ENCODE data around the gene ADAT3. TPM values are rescaled to one million over a fixed set of nuclear protein-coding genes. Genes with fewer than 3 reads are reported as not detected.
"Not testable (repeated sequence)": the region's sequence is repeated elsewhere in the genome, so short reads cannot be mapped to it uniquely, and the experiment has no call there.

ADAT3 gene
- total RNA-seq, 2 donors from 2014 or later = 2.3 to 3.0 TPM

DNA sequence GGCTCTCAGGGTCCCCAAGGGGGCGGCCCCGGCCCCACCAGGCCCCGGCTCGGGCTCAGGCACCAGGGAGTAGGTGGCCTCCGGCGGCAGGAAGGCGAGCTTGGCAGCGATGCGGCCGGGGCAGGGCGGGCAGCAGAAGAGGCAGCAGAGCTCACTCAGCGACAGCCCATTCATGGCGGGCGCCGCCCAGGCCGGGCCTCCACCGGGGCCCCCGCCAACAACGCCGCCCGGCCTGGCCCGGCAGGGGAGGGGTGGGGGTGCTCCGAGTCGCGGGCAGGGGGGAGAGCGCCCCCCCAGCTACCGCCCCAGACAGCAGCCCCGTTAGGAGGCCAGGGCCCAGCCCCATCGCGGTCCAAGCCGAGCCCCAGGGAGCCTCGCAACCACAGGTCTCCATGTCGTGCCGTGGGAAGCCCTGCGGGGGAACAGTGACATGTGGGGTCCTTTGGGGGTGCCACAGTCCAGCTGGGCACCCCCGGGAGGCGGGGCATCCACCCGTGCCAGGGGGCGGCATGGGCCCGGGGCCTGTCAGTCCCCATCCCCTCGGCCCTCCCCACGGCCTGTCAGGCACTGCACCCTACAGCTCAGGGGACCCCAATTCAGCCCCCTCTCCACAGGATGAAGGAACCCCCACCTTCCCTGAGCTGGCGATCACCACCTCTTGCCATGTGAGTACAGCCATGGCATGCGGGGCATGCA, 23.7 kb upstream of the ADAT3 start:
- ATAC-seq; DNase-seq; intact Hi-C loops (cut with DNase I): not testable (repeated sequence)

DNA sequence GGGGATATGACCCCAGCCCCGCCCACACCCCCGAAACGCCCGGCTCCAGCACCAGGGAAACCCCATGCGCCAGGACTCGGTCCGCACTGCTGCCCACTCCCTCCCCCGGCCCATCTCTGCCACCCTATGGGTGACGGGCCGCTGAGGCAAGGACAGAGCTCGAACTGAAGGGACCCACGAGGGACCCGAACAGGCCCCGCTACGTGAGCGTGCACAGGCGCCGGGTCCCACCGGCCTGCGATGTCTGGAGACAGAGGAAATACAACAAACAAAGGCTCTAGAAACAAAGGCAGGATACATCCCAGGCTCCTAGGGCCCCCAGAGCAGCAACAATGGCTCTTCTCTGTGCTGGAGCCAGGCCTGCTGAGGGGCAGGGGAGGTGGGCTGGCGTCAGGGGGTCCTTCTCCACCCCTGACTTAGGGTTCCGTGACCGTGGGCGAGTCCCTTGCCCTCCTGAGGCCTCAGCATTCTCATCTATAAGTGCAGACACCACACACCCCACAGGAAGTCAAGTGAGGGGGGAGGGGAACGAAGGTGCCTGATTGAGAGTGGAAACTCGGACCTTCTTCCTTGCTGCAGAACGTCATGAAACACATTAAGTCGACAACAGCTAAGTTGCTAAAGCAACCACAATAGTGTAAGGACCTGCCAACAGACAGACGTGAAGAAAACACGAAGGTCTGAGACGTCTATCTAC, 23.0 kb upstream of the ADAT3 start:
- intact Hi-C loops (cut with DNase I) = no loop called here
- ATAC-seq (no peak), DNase-seq (no peak)

DNA sequence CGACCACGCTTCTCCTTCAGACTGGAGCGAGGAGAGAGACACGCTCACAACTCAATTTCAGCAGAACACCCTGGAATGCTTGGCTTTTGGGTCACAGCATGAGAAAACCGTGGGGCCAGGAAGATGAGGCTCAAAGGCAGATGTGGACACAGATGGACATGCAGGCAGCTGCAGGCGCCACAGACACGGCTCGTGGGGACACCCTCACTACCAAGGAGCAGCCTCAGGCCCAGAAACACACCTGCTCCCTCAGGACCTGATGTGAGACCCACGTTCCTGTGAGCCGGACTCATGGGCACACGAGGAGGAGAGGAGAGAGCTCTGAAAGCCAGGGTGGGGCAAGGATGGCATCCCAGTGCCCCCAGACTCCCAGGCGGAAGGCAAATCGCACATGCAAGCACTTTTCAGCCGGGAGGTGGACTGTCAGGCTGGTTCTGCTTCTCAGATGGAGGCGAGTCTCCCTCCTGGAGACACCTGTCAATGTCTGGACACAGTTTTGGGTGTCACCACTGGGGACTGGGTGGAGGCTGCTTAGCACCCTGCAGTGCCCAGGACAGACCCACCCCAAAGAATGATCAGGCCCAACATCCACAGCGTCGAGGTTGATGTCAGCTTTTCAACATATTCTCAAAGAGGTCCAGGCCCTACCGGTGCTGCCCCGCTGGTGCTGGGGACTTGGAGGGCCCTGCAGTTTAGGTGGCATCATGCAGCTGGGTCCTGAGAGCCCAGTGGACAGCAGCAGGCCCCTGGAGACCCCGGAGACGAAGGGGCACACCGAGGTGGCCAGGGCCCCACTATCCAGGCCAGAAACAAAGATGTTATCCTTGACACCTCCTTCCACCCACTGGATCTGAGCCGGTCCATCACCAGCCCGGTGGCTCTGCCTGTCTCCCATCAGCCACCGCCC, 22.2 kb upstream of the ADAT3 start:
- DNase-seq = no peak
- ATAC-seq = no peak
- intact Hi-C loops (cut with DNase I) = no loop called here

DNA sequence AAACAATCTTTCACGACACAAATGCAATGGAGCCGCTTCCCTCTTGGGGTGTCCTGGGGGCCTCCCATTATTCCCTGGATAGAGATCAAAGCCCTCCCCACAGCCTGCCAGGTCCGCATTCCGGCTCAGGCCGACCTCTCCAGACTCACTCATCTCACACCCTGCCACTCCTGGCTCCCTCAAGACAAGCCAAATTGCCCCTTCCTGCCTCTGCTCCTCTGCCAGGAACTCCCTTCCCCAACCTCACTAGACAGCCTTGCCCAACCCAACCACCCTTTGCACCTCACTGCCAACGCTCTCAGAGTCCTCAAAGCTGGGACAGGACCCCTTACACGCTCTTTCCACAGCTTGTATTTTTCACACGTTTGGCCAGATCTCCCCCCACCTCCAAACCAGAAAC, 21.4 kb upstream of the ADAT3 start:
- no peak for ATAC-seq
- DNase-seq = no peak
- intact Hi-C loops (cut with DNase I) = no loop called here

DNA sequence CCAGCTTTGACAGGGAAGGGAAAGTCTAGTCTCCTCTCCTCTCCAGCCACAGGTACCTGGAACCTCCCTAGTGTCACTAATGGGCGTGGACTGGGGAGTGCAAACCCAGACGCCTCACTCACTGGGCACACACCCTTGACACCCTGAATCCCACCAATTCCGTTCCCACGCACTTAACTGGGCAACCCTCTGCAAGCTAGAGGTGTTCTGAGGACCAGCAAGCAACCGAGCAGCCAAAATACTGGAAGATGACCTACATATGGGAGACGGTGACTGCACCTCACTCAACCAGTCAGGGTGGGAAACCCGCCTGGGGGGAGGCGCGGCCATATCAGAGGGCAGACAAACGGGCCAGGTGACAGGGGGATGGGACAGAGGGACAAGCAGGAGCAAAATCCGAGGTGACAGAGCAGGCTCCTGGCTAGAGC, 20.9 kb upstream of the ADAT3 start:
- ATAC-seq = no peak

DNA sequence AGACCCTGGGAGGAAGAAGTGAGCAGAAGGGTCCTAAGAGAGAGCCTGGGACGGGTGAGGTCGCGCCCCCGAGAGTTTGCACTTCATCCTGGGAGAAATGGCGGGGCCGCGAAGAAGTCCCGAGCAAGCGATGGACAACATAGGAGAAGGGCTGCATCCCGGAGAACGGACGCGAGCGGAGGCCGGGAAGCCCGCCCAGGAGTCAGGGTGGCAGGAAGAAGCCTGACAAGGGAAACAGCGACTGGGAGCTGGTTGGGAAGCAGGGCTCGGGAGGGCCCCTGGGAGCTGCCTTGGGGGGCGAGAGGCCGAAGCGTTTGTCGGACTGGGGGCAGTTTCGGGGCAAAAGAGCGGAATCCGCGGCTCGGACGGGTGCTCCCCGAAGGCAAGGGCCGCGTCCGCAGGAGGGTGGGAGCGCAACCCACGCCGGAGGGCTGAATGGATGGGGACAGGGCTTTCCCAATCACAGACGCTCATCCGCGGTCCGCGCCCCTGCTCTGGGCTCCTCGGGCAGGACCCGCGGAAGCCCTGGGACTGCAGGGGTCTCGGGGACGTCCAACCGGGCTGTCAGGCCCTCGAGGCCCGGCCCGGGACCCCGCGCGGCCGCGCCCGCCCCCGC, 20.4 kb upstream of the ADAT3 start:
- DNase-seq = no peak
- intact Hi-C loops (cut with DNase I) = no loop called here
- ATAC-seq = peak in 1 of 2 donors; percentile 6

More for the DNA sequence above, 20.9 kb upstream of the ADAT3 start:
- intact Hi-C loops (cut with DNase I) = no loop called here
- DNase-seq = no peak

DNA sequence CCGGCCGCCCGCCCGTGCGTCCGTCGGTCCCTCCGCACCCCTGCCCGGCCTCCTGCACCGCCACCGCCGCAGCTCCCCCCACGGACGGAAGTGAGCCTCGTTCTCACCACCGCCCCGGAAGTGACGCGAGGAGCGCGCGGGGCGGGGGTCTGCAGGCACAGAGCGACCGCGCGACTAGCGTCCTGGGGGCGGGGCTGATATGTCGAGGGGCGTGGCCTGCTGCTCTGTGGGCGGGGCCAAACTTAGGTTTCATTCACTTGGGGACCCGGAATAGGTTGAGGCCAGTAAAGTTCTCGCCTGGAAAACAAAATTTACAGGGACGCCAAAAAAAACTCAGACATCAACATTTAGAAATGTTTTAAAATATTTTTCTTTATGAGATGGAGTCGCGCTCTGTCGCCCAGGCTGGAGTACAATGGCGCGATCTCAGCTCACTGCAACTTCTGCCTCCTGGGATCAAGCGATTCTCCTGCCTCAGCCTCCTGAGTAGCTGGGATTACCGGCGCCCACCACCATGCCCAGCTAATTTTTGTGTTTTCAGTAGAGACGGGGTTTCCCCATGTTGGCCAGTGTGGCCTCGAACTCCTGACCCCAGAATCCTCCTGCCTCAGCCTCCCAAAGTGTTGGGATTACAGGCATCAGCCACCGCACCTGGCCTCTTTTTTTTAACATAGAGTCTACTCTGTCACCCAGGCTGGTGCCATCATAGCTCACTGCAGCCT, 19.6 kb upstream of the ADAT3 start, which contains the start of gene ABHD17A:
ABHD17A (minus strand) TSS at position 99 of the 722 bp plus-strand sequence. CDS start 3,930 bp downstream, outside the sequence.
- DNase-seq (peak; percentile 95), ATAC-seq (peak; percentile 95 to 97)
- intact Hi-C loops (cut with DNase I) = not testable (repeated sequence)

DNA sequence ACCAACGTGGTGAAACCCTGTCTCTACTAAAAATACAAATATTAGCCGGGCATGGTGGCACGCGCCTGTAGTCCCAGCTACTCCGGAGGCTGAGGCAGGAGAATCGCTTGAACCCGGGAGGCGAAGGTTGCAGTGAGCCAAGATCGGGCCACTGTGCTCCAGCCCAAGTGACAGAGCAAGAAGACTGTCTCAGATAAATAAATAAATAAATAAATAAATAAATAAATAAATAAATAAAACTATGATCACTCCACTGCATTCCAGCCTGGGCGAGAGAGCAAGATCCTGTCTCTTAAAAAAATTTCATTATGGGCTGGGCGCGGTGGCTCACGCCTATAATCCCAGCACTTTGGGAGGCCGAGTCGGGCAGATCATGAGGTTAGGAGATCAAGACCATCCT, 18.8 kb upstream of the ADAT3 start:
- ATAC-seq; DNase-seq; intact Hi-C loops (cut with DNase I): not testable (repeated sequence)

DNA sequence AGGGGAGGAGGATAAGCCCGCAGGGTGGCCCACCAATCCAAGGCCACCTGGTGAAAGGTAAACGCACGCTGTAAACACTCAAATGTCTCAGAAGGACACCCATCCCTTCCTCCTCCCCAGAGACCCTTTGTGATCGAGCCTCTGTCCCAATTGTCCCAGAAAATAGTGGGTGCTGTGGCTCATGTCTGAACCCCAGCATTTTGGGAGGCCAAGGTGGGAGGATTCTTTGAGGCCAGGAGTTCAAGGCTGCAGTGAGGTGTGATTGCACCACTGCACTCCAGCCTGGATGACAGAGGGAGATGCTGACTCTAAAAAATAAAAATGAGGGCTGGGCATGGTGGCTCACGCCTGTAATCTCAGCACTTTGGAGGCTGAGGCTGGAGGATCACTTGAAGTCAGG, 16.8 kb upstream of the ADAT3 start:
- intact Hi-C loops (cut with DNase I) = no loop called here
- DNase-seq = no peak
- no peak for ATAC-seq

DNA sequence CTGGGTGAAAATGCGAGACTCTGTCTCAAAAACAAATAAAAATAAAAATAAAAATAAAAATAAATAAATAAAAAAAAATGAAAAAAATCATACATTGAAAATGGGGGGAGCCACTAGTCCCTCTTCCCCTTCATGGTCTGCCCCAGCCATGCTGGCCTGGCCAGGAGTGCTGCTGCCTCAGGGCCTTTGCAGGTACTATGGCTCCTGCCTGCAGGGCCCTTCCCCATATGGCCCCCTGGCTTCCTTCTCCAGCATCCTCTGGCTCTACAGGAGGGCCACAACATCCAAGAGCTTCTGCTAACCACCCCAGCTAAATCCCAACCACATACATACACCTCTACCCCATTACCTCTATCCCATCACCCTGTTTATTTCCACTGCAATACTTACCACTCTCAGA, 15.3 kb upstream of the ADAT3 start:
- ATAC-seq = no peak
- intact Hi-C loops (cut with DNase I) = no loop called here
- DNase-seq = no peak

DNA sequence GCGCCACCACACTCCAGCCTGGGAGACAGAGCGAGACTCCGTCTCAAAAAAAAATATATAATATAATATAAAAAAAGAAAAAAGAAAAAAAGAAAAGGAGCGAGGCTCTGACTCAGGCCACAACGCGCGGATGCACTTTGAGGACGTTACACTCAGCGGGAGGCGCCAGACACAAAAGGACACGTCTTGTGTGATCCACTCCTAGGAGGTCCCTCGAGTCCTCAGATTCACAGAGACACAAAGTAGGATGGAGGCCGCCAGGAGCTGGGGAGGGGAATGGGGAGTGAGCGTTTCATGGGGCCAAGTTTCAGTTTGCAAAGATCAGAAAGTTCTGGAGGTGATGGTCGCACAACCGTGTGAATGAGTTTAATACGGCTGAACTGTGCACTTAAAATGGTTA, 11.4 kb upstream of the ADAT3 start:
- no peak for DNase-seq
- no peak for ATAC-seq
- intact Hi-C loops (cut with DNase I) = no loop called here

DNA sequence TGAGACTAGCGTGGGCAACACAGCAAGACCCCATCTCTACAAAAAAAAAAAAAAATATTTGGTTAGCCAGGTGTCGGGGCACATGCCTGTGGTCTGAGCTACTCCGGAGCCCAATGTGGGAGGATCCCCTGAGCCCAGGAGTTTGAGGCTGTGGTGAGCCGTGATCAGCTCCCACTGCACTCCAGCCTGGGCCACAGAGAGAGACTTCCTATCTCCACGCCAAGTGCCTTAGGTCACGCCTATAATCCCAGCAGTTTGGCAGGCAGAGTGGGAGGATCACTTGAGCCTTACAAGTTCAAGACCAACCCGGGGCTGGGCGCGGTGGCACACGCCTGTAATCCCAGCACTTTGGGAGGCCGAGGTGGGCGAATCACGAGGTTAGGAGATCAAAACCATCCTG, 8.7 kb upstream of the ADAT3 start:
- ATAC-seq (no peak), DNase-seq (no peak)
- intact Hi-C loops (cut with DNase I) = no loop called here

DNA sequence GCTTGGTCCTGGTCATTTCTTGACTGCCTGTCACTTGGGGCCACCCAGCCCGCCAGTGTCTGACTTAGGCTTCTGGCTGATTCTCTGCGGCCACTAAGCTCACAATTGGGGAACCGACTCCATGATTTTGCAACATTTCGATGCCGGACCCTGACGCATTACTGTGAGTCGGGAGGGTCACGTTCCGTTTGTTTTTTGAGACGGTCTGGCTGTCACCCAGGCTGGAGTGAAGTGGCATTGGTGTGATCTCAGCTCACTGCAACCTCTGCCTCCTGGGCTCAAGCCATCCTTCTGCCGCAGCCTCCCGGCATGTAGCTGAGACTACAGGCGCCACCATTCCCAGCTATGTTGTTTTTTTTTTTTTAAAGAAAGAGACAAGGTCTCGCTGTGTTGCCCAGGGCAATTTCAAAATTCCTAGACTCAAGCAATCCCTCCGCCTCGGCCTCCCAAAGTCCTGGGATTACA, 3.2 kb upstream of the ADAT3 start:
- intact Hi-C loops (cut with DNase I) = no loop called here
- ATAC-seq (no peak), DNase-seq (peak; percentile 48)

DNA sequence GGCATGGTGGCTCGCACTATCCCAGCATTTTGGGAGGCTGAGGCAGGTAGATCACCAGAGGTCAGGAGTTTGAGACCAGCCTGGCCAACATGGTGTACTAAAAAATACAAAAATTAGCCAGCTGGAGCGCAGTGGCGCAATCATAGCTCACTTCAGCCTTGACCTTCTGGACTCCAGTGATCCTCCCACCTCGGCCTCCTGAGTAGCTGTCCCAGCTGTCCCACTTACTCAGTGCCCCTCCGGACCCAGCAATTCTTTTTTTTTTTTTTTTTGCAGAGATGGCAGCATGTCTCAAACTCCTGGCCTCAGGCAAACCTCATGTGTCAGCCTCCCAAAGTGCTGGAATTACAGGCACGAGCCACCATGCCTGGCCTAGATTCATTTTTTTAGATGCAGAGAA, 2.3 kb upstream of the ADAT3 start:
- ATAC-seq = no peak
- intact Hi-C loops (cut with DNase I) = no loop called here
- DNase-seq = no peak

DNA sequence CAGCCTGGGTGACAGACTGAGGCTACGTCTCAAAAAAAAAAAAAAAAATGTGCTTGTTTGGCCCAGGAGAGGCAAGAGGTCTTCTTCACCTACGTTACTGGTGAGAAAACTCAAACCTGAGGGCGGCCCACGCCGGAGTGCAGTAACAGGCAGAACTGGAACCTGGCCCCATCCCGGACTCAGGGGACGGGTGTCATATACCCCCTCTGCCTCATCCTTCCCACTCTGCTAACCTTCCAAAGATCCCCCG, 414 bp upstream of the ADAT3 start:
- intact Hi-C loops (cut with DNase I) = no loop called here
- DNase-seq = no peak
- no peak for ATAC-seq

DNA sequence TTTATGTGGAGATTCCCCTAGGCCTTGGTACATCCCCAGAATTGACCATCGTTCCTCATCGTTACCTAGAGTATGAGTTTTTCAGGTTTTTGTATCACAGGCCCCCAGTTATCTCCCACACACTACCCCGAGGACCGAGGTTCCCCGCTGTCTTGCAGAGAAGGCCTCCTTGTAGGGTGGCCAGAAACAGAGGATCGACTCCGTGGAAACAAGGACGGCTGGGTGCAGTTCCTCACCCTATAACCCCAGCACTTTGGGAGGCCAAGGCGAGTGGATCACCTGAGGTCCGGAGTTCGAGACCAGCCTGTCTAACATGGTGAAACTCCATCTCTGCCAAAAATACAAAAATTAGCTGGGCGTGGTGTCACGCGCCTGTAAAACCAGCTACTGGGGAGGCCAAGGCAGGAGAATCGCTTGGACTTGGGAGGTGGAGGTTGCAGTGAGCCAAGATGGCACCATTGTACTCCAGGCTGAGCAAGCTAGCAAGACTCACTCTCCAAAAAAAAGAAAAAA, 720 bp downstream of the ADAT3 start:
- ATAC-seq (no peak), DNase-seq (no peak)
- intact Hi-C loops (cut with DNase I) = no loop called here

DNA sequence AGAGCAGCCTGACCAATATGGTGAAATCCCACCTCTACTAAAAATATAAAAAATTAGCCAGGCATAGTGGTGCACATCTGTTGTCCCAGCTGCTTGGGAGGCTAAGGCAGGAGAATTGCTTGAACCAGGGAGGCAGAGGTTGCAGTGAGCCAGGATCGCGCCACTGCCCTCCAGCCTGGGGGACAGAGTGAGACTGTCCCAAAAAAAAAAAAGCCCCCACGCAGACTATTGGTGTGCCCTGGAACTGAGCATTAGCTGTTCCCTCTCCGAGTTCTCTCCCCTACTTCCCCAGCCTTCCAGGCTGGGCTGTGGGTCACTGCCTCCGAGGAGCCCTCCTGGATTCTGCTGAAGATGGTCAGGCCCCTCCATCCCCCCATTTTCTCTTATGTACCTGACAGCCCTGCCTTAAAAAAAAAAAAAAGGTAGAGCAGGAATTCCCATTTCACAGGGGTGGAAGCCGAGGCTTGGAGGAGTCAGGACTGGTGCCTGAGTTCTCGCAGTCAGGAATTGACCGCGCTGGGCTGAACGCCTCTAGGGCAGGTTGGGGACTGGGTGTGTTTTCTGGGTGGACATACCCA, 1.9 kb downstream of the ADAT3 start:
- ATAC-seq (no peak), DNase-seq (no peak)
- intact Hi-C loops (cut with DNase I) = no loop called here

DNA sequence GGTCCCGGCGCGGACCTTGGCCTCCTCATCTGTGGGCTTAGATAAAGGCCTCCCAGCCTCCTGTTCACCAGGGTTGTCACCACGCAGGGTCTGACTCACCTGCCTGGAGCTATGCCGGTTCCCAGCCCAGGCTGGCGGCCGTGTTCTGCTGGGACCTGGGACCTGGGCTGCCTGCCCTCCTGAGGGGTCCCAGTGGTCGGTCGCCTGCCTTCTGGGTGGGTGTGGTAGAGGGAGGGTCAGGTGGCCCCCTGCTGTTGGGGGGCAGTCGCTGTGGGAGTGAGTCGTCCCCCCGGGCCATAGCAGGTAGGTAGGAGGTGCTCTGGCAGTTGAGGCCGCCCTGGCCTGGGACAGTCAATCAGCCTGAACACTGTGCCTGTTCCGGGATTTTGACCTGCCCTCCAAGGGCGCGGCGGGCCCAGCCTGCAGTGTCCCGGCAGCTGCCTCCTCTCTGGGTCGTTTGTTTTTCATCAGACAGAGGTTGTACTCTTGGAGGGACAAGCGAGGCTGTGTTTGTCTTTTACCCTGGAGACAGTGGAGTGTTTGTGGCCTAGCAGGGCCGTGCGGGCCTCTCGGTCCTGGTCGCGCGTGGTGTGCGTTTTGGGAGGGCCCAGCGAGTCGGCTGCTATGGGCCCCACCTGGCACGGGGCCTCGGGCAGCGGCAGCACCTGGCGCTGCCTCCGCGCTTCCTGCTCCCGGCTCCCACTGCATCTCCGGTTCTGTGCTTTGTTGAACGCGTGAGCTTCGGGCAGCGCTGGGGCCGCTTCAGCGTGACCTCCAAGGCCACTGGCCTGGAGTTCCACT, 2.6 kb downstream of the ADAT3 start:
- intact Hi-C loops (cut with DNase I) = no loop called here
- ATAC-seq = no peak
- no peak for DNase-seq
